Astrocyte (in vitro differentiated cells and primary cell): ENCODE results near the gene TIMMDC1.

Experiments used
- EZH2 ChIP-seq: IDR thresholded peaks from 2 replicates; pipeline ENCODE4 v1.6.1; 2012; ENCODE audit warnings: mild to moderate bottlenecking, low read length, inconsistent platforms; ENCODE audit not compliant: insufficient read depth
- TF ChIP-seq, protein P1 (sequence below): IDR thresholded peaks from 2 replicates; pipeline ENCODE4 v1.5.1; 2011; ENCODE audit warnings: low read depth, mild to moderate bottlenecking, inconsistent platforms, low read length, moderate library complexity; ENCODE audit not compliant: insufficient read depth

DNA sequence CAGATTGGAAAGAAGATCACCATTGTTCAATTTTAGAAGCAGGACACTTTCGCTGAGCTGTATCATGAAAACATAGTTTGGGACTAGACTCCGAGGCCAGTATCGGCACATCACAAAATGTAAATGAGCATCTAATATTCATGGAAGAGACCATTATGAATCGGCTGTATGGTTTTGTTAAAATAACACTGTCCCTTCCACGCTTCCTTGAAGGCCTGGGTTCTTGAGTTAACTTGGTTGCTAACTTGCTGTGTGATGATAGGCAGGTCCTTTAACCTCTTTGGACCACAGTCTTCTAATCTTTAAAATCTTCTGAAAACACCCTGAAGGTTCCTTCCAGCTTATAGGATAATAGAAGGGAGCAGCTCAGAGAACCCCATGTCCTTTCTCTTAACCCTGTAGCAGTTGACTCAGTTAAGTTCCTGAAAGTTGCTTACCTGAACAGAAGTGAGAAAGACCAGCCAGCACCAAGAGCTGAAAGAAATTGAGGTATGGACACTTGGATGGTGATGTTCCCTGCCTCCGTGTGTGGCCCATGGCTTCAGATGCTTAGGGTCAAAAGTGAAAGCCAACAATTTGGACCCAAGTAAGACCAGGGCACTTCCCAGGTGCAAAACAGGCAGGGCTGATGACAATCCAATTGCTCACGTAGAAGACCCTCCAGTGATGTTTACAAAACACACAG is 59.0 kb downstream of the TIMMDC1 start:
- TF ChIP-seq, protein P1, sequence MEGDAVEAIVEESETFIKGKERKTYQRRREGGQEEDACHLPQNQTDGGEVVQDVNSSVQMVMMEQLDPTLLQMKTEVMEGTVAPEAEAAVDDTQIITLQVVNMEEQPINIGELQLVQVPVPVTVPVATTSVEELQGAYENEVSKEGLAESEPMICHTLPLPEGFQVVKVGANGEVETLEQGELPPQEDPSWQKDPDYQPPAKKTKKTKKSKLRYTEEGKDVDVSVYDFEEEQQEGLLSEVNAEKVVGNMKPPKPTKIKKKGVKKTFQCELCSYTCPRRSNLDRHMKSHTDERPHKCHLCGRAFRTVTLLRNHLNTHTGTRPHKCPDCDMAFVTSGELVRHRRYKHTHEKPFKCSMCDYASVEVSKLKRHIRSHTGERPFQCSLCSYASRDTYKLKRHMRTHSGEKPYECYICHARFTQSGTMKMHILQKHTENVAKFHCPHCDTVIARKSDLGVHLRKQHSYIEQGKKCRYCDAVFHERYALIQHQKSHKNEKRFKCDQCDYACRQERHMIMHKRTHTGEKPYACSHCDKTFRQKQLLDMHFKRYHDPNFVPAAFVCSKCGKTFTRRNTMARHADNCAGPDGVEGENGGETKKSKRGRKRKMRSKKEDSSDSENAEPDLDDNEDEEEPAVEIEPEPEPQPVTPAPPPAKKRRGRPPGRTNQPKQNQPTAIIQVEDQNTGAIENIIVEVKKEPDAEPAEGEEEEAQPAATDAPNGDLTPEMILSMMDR: no peak
- TF ChIP-seq EZH2: no peak
